GM19455 (cell line): ENCODE data around the gene BAIAP2L2.
"Not testable (repeated sequence)": the region's sequence is repeated elsewhere in the genome, so short reads cannot be mapped to it uniquely, and the experiment has no call there.

ENCODE experiments used
- ATAC-seq: cut with Tn5 transposase; IDR thresholded peaks from one replicate; pipeline ENCODE4 v1.9.1; 2021; ENCODE audit not compliant: unreplicated experiment

Gene BAIAP2L2

DNA sequence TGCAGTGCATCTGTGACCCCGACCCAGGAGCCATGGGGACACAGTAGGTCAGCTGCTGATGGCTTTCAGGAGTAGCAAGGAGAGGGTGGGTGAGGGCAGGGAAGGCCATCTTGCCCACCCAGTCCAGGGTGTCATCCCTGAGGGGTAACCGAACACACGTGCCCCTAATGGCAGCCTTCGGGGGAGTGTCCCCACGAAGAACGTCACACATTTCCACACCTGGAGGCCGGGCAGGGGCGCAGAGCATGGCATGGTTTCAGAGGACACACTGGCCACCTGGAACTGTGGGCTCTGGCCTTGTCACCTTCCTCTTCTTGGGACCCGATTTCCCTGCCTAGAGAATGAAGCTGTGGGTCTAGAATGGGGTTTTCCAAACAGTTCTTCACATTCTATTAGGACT is 19.4 kb upstream of the BAIAP2L2 start:
- ATAC-seq, result no peak

DNA sequence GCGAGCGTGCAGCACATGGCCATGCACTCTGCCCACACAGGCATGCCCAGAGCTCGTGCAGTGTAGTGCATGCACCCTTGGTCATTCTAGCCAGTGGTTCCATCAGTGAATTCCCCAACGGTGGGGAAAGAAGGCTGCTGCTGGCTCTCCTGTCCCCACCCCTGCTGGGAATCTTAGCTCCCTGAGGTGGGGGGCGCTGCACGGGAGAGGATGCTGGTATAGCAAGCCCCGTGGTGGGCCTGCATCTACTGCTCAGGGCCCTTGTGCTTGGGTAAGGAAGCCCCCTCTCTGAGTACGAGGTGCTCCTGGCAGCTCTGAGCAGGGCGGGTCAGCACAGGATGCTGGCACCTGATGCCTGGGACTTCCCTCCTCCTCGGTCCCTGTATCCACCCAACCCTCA is 18.5 kb upstream of the BAIAP2L2 start:
- no peak for ATAC-seq

DNA sequence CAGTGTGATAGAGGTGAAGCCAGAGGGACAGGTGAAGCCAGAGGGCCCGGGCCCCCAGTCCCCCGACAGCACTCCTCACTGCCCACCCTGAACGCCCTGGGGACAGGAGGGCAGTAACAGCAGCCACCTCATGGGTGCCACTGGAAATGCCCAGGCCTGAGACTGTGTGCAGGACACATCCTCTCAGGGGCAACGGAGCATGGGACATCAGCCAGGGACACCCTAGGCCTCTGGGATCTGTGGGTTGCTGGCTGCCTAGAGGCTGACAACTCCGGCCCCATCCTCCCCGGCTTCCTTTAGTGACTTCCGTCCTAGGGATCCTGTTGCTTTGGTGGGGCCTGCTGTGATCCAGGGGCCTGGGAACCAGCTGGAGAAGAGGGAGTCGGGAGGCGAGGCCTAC is 17.4 kb upstream of the BAIAP2L2 start:
- ATAC-seq, result no peak

DNA sequence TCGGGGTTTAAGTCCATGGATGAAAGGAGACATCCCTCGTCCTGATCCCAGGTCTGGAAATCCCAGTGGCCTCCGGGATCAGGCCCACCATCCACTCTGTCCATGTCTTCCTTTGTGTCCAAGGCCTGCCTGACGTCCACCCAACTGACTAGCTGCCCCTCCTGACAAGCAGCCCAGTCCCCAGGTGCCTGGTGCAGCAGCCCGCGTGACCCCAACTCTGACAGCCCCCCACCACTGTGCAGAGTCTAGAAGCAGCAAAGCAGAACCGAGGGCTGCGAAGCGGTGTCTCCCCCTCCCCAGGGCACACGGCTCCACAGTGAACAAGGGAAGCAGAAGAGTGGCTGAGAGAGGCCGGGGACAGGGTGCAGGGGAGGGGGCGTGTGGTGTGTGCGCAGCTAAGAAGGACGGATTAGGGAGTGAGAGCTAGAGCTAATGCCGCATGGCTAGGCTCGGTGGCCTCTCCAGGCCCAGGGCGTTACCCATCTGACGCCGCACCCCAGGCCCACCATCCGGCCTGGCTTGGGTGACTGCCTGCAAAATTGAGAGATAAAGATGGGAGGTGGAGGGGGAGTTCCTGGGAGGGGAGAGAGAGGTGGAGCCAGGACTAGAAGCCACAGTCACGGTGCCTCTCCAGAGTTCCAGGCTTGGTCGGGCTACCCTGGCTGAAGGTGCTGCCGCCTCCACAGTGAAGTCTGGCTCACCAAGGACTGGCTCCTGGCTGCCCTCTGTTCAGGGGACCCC is 16.6 kb upstream of the BAIAP2L2 start:
- ATAC-seq, result no peak

DNA sequence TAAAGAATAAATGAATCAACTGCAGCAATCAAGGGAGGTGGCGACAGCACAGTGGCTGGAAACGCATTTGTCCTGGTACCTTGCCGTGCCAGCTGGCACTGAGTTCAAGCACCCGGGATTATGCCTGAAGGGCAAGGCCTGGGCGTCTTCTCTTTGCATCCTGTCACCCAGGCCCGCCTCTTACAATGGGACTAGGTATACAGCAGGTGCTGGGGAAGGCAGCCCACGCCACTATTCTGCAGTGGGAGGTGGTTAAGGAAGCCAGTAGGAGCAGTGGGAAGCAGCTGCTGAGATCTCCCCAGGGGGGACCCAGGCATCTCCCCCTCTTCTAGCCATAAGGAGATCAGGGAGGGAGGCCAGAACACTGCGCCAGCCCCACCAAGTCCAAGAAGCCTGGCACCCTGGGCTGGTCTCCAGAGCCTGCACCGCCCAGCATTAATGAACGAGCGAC is 15.3 kb upstream of the BAIAP2L2 start:
- no peak for ATAC-seq

DNA sequence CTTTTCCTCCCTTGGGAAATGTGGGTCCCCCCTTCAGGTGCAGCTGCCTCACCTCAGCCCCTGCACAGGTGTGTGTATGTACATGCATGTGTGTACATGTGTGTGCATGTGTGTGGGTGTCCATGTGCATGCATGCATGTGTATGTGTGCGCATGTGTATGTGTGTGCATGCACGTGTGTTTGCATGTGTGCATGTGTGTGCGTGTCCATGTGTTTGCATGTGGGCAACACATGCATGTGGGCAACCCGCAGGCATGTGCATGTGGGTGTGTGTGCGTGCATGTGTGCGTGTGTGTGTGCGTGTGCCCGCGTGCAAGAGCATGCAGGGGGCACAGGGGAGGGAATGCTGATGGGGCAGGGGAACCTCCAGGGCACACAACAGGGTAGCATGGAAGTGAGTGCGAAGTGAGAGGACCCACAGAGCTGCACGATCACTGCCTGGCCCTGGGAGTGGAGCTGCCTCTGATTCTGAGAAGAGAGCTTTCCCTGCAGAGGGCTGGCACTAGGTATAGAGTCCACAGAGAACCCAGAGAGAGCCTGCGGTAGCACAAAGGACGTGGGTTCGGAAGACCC is 14.6 kb upstream of the BAIAP2L2 start:
- no peak for ATAC-seq

DNA sequence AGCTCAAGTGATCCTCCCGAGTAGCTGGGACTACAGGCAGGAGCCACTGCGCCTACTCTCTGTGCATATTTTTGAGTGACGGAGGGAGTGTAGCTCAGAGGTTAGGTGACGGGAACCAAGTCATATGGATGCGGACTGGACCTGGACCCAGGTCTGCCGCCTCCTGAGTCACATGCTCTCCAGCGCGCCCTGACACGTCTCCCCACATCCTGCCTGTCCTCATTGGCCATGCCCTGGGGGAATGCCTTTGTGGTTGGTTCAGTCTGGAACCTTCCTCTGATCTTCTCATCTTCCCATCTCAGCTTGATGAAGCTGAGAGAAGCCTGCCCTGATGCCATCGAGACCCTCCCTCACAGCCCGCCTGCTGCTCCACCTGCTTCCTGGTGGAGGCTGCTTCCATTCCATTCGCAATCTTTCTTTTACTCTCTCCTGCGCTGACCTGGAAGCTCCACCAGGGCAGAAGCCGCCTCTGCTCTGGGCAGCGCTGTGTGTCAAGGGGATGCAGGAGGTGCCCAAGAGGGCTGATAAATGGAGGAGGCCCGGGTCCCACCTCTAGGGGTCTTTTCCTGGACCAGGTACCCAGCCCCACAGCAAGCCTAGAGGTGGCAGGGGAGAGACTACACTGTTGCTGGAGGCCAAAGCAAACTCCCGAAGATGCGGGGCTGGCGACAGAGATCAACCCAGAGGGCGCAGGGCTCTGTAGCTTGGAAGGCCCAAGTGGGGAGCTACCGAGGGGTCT is 13.9 kb upstream of the BAIAP2L2 start:
- ATAC-seq, result no peak

DNA sequence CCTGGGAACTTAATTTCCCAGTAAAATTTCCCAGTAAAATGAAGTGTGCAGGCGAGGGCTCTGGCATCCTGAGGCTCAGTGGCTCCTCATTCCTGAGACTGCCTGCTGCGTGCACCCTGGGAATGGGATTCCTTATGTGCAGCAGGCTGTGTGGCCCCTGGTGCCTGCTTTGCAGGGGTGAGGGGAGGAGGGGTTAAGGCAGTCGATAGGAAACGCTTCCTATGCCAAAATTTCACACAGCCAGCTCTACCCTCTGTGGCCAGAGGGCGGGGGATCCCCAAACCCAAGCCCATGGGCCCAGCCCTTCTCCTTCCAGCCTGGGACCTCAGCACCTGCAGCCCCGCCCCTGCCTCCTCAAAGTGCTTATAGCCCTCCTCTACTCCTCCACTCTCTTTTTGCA is 12.1 kb upstream of the BAIAP2L2 start:
- no peak for ATAC-seq

DNA sequence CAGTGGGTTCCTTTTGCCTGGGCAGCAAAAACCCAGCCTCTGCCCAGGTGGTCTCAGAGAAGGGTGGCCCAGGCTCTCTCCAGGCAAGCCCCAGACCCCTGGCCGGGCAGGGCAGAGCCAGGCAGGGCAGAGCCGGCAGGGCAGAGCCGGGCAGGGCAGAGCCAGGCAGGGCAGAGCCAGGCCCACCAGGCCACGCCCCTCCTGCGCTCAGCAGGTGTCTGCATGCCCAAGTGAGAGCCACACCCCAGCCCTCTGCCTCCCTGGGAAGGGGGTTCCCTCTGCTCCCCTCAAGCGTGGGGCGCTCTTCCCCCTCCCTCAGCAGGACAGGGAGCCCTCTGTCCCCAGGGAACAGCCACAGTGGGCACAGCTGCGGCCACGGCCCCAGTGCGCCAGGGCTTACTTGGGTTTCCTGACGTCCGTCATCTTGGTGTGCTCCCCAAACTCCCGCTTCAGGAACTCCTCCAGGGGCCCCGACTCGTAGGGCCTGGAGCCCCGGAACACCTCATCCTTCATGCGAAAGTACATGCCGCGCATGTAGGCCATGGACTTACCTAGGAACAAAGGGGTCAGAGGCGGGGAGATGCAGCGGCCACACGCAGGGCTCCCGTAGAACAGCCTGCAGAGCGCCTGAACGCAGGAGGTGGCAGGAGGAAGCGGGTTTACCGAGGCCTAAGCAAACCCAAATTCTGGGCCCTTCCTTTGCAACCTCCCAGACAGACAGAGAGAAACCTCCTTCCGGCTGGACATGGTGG is 10.1 kb upstream of the BAIAP2L2 start:
- ATAC-seq, result no peak

DNA sequence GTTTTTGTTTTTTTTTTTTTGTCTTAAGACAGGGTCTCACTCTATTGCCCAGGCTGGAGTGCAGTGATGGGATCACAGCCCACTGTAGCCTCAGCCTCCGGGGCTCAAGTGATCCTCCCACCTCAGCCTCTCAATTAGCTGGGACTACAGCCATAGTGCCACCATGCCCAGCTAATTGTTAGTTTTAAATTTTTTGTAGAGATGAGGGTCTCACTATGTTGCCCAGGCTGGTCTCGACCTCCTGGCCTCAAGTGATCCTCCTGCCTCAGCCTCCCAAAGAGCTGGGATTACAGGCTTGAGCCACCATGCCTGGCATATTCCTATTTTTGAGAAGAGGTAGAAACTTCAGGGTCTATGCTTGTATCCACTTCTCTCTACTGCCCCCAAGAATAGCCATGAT is 8.3 kb upstream of the BAIAP2L2 start:
- ATAC-seq, result not testable (repeated sequence)

DNA sequence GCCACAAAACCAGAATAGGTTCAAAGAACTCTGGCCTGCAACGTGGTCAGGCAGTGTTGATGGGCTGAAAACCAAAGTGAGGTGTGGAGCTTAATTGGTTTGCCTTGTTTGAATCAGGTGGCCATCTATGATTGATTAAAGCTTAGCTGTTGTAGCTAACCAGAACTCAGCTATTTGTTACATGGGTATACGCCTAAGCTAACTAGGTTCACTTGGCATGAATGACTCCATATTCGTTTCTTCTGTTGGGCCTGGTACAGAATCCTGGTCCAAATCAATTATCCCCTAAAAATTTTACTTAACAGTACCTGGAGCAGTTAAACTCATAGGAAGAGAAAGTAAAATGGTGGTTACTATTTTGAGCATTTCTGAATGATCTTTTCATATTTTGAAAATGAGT is 7.7 kb upstream of the BAIAP2L2 start:
- ATAC-seq, result no peak

DNA sequence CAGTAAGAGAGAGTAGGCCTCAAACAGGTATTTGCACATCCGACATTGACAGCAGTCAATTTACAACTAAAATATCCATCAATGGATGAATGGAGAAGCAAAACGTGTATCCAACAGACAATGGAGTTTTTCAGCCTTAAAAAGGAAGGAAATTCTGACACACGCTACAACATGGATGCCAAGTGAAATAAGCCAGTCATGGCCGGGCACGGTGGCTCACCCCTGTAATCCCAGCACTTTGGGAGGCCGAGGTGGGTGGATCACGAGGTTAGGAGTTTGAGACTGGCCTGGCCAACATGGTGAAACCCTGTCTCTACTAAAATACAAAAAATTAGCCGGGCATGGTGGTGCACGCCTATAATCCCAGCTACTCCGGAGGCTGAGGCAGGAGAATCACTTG is 7.1 kb upstream of the BAIAP2L2 start:
- not testable (repeated sequence) for ATAC-seq

DNA sequence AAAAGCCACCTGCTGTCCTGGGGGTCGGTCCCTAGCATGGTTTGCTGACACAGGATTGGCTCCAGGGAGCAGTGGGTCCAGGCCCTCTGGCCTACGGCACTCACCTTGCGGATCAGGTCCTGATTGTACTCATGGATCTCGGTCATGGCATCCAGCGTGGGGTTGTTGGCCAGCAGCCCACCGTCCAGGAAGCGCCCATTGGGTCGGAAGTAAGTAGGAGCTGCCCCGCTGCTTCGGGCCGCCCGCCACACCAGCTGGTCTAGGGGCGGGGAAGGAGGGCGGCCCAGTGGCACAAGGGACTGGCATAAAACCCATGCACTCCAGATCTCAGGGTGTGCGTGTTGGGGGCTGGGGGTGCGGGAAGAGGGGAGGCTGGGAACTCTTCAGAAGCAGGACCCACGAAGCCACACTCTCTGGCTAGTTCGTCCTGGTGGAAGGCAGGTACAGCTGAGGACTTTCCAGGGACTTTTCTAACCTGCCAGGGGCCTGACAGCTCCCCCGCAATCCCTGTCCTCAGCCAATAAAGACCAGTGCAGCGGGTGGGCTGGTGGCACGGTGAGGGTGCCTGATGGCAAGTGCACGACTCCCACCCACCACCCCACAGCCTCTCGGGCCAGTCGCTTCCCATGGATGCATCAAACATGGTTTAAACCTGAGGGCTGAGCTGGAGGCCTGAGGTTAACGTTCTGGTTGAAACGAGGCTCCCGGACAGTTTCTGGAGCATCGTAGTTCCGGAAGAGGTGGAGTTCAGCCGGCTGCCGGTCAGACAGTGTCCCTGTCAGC is 5.1 kb upstream of the BAIAP2L2 start:
- ATAC-seq, result no peak

DNA sequence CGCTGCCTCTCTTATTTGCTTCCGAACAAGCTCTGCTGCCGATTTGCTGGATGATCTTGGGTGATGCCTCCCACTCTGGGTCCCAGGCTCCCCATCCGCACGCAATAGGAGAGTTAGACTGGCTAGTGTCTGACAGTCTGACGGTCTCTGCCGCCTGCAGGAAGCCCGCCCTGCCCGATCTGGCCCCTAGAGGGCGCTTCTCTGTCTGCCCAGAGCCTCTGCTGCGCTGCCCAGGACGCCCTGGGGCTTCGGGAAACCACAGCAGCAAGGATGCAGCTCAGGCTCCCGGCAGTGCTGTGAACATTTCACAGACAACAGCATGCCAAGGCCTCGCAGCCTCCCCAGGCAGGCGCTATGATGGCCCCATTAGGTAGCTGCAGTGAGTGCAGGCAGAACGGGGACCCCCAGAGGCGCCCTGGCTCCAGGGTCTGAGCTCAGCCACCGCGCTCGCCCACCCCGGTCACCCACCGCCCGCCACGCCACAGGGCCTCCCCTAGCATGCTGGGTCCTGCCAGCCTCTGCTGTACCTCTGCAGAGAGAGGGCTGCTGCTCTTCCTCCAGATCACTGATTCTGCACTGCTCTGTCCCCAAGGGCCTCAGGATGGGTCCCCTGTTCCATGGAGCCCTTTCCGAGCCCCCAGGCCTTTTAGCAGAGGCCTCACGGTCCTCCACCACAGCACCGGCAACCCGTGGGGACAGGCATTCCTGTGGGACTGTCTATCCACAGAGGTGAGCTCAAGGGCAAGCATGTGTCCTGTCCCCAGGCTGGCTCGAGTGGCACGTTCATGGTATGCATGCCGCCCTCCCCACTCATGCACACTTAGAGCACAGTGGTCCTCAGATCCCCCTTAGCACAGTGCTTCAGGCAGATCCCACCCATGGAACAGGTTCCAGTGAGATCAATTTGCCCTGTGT is 4.3 kb upstream of the BAIAP2L2 start:
- no peak for ATAC-seq

DNA sequence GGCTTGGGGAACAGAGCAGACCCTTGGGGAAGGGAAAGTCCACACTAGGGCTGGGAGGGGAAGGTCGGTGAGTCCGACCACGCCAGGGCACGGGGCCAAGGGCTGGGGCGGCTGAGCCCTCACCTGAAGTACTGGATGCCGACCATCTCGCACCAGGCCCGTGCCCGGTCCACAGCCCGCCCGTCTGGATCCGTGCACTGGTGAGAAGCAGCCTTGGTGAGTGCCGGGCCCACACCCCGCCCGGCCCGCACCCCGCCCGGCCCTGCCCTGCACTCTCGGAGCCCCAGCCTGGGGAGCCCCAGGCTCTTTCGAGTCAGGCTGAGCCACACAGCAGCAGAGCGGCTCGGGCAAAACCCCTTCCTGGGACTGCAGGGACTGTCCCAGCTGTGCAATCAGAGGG is 1.9 kb upstream of the BAIAP2L2 start:
- no peak for ATAC-seq

DNA sequence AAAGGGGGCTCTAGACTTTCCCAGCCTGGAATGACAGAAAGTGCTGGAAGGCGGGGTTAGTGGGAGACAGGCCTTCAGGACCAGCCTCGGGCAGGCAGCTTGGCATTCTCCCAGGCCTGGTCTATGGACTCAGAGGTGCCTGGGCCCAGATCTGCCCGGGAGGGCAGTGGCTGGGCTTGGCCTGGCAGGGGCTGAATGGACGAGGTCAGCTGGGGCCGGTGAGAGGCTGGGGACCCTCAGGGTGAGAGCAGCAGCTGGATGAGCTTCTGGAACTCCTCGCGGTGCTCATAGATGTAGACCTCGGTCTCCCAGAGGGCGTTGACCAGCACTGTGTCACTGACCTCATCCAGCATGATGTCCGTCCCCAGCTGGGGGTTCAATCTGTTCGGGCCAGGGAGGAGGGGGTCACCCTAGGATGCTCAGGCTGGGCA is 1.5 kb upstream of the BAIAP2L2 start:
- no peak for ATAC-seq

DNA sequence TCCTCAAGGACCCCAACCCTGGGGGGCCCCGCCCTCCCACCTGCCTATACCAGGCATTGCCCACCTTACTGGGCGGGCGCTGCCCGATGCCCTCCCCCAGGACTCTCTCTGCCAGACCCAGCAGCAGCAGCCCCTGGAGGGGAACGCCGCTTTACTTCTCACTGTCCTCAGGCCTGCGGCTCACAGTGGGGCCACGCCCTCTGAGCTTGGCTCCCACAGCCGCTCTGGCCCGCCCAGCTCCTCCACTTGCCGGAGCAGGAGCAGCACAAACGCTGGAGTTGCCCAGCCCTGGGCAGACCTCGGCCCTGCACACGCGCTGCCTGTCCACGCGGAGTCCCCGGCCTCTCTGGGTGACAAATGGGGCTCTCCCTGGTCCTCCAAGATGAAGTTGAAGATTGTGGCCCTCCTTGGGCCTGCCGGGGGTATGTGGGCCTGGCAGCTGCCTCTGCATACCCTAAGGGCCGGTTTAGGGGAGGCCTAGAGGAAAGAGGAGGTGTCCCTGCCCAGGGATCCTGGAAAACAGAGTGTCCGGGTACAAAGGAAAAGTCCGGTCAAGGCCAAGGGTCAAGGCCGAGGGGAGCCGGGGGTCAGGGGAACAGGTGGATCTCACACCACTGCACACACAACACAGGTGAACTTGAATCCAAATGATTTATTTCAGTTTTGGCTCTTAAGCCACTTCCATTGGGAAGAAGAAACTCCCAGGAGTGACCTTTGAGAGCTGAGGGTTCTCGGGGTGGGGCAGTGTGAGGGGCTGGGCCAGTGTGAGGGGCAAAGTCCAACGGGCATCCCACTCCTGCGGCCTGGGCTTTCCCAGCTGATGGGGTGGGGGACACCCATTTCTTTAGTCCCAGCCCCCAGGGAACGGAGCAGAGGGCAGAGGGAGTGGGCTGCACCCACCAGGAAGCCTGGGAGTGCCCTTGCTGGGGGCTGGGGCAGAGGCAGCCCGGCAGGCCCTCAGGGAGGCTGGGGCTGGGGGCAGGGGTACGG is 674 bp upstream of the BAIAP2L2 start:
- no peak for ATAC-seq

DNA sequence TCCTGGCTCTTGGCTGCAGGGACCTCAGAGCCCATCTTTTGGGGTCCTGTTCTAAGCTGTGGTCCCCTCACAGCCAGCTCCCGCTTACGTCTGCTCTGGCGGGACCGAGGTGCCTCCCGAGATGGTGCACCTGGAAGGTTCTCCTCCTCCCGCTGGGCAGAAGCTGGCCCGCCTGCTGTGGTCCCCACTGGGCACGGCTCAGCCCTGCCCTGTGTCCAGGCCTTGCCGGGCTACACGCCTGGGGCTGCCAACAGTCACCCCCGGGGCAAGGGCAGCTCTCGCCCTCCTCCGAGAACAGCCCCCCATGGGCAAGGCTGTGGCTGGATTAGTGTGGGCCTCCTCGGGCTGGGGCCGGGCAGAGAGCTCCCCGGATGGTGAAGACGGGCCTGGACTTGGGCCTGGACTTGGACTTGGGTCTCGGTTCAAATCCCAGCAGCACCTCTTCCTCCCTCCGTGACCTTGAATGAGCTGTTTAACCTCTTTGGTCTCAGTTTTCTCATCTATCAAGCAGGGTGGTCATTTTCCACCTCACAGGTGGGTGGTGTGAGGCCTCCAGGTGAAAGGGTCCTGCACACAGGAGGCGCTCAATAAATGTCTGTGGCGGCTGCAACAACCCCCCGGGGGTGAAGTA is 998 bp downstream of the BAIAP2L2 start:
- no peak for ATAC-seq
